Adipose tissue (tissue), 3 donors: ENCODE data around the gene UXT. TPM values are rescaled to one million over a fixed set of nuclear protein-coding genes. Genes with fewer than 3 reads are reported as not detected.

Experiments
- polyA plus RNA-seq, 3 donors: library from polyadenylated mRNA; stranded (reverse); fragments of 200-250 nt; gene quantifications; one replicate each; pipeline ENCODE4 v1.2.3, GENCODE V29; 2013
- donor health status: healthy with polysubstance abuse.
- donor health status: Bipolar disorder and iron deficiency.
- donor health status: healthy.

UXT gene
- polyA plus RNA-seq, 3 donors, result 108 to 208 (median 149) TPM

Other genes starting within 250 kb of the UXT start
- gene ZNF41, start 176.0 kb downstream of the UXT start, polyA plus RNA-seq, result 1 to 10 TPM; 1.3 to 3.5 (median 2.1) TPM
- 10 to 100 TPM; 34.3 to 54.8 (median 40.7) TPM for gene ARAF, start 98.0 kb downstream of the UXT start, polyA plus RNA-seq
- 100 to 1,000 TPM in 2 of 3 donors, 10 to 100 TPM in 1; 56.0 to 538 (median 342) TPM for gene TIMP1, start 76.7 kb downstream of the UXT start, polyA plus RNA-seq
- 1 to 10 TPM in 2 of 3 donors, under 1 TPM in 1; 0.69 to 3.0 (median 1.4) TPM for gene SYN1, start 39.3 kb downstream of the UXT start, polyA plus RNA-seq
- 10 to 100 TPM in 1 of 3 donors, 1 to 10 TPM in 2; 1.5 to 17.1 (median 7.3) TPM for gene CFP, start 29.2 kb downstream of the UXT start, polyA plus RNA-seq
- 10 to 100 TPM; 11.5 to 27.3 (median 23.1) TPM for gene ELK1, start 8.6 kb downstream of the UXT start, polyA plus RNA-seq
- gene ZNF81, start 177.7 kb upstream of the UXT start, polyA plus RNA-seq, result 1 to 10 TPM in 1 of 3 donors, under 1 TPM in 2; 0.11 to 1.4 (median 0.54) TPM